Measurements from ENCODE around the gene TSC2. TPM values are rescaled to one million over a fixed set of nuclear protein-coding genes. Genes with fewer than 3 reads are reported as not detected.

The TSC2 gene
- total and polyA plus RNA-seq, 8 donors: 116 to 166 (median 128) TPM

DNA sequence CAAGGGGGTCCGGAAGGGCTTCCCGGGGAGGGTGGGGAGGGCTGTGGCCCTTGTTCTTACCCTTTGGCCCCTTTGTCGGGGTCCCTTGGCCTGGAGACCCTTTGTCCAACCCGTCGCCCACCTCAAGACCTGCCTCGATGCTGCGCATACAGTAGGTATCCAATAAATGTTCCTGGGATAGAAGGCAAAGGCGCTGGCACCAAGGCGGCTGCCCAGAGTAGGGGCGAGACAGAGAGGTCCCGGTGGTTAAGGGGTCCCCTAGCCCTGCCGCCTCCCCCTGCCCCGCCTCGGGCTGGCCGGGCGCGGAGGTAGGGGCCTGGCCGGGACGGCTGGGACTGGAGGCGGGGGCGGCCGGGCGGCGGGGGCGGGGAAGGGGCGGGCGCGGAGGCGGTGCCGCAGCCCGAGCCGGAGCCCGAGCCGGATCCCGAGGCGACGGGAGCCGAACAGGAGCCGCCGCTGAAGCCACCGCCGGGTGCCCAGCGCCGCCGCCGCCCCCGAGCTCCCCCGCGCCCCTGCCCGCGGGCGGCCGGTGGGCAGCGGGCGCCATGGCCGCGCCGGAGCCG, 21.2 kb upstream of the TSC2 start, which contains the start of gene NHERF2:
TSS of gene NHERF2 (plus strand) at position 442 of the 563 bp plus-strand sequence. CDS start at position 546, 104 bp downstream.
- H3K27ac ChIP-seq: peak within 1 kb of the TSS; percentile 56 to 68
- H3K4me1 ChIP-seq: peaks cover 17 to 66% of the 10 kb centered on the region in 2 donors
- peaks cover 0 to 53% of the 10 kb centered on the region in 2 donors for H3K27me3 ChIP-seq
- DNase-seq: peak in 1 of 4 donors; percentile 84
- intact Hi-C loops (cut with DNase I): no loop called here
- peaks cover 0 to 17% of the 10 kb centered on the region in 2 donors for H3K36me3 ChIP-seq
- ATAC-seq: peak; percentile 25
- peak within 1 kb of the TSS; percentile 48 to 67 for H3K4me3 ChIP-seq
- TF ChIP-seq, protein P1, sequence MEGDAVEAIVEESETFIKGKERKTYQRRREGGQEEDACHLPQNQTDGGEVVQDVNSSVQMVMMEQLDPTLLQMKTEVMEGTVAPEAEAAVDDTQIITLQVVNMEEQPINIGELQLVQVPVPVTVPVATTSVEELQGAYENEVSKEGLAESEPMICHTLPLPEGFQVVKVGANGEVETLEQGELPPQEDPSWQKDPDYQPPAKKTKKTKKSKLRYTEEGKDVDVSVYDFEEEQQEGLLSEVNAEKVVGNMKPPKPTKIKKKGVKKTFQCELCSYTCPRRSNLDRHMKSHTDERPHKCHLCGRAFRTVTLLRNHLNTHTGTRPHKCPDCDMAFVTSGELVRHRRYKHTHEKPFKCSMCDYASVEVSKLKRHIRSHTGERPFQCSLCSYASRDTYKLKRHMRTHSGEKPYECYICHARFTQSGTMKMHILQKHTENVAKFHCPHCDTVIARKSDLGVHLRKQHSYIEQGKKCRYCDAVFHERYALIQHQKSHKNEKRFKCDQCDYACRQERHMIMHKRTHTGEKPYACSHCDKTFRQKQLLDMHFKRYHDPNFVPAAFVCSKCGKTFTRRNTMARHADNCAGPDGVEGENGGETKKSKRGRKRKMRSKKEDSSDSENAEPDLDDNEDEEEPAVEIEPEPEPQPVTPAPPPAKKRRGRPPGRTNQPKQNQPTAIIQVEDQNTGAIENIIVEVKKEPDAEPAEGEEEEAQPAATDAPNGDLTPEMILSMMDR (IDR thresholded peaks at IDR 0.05): no peak
- no peaks in the 10 kb centered on the region for H3K9me3 ChIP-seq

DNA sequence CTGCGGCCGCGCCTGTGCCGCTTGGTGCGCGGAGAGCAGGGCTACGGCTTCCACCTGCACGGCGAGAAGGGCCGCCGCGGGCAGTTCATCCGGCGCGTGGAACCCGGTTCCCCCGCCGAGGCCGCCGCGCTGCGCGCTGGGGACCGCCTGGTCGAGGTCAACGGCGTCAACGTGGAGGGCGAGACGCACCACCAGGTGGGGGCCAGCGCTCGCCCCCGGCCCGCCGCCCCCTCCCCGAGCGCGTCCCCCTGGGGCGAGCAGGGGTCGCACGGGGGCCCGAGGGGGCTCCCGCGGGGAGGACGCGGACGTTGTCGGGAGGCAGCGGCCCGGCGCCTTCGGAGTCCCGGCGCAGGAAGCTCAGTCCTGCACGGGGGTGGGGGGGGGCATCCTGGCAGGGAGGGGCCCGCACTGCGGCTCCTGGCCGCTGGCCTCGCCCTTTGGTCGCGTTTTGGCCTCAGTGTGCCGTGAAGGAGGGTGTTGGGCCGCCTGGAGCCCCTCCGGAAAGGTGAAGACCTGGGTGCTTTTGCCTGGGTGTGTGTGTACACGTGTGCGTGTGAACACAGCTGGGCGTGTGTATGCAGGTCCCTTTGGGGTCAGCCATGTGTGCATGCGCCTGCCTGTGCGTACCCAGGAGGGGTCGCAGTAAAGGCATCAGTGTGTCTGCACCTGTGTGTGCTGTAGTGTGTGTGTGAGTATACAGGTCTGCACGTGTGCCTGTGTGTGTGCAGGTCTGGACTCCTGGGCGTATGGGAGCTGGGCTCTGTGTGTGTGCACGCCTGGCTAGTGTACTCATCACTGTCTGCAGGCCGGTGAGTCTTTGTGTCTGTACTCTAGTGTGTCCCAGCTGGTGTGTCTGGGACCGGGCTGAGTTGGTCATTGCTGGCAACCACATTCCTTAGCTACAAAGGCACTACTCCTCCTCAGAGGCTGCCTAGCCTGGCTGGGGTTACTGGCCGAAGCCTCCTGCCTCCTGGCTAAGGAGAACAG, 20.5 kb upstream of the TSC2 start:
- Histone ChIP-seq H3K27ac (peak overlapping the region; percentile 56 to 68), H3K4me3 (peak overlapping the region; percentile 48 to 67), H3K4me1 (peaks cover 17 to 74% of the 10 kb centered on the region in 2 donors), H3K9me3 (no peaks in the 10 kb centered on the region), H3K27me3 (peaks cover 0 to 46% of the 10 kb centered on the region in 2 donors), H3K36me3 (peaks cover 0 to 17% of the 10 kb centered on the region in 2 donors)
- DNase-seq: peak in 1 of 4 donors; percentile 80
- no peak for ATAC-seq
- intact Hi-C loops (cut with DNase I): no loop called here
- TF ChIP-seq, protein P1 (IDR thresholded peaks at IDR 0.05): no peak

DNA sequence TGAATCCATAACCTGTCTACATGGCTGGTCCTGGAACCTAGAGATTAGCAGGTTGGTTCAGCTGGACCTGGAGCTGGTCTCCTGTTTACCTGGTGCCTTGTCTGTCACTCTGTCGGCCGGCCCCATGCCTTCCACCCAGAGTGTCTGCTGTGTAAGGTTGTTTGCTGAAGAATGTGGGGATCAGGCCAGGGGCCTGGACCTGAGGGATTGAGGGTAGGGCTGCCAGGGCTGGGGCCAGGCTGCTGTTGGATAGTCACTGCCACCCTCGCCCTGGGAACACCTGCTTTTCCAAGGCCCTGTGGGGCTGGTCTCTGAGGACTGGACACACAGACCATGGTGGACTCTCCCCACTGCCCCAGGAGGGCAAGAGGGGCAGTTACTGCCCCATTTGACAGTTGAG, 19.6 kb upstream of the TSC2 start:
- ATAC-seq (no peak), DNase-seq (no peak)
- Histone ChIP-seq H3K9me3 (no peaks in the 10 kb centered on the region), H3K27ac (peak overlapping the region in 1 of 2 donors; percentile 68), H3K36me3 (peaks cover 0 to 17% of the 10 kb centered on the region in 2 donors), H3K27me3 (peaks cover 0 to 42% of the 10 kb centered on the region in 2 donors), H3K4me1 (peaks cover 19 to 74% of the 10 kb centered on the region in 2 donors), H3K4me3 (peak overlapping the region; percentile 48 to 67)
- TF ChIP-seq, protein P1 (IDR thresholded peaks at IDR 0.05): no peak
- intact Hi-C loops (cut with DNase I): no loop called here

DNA sequence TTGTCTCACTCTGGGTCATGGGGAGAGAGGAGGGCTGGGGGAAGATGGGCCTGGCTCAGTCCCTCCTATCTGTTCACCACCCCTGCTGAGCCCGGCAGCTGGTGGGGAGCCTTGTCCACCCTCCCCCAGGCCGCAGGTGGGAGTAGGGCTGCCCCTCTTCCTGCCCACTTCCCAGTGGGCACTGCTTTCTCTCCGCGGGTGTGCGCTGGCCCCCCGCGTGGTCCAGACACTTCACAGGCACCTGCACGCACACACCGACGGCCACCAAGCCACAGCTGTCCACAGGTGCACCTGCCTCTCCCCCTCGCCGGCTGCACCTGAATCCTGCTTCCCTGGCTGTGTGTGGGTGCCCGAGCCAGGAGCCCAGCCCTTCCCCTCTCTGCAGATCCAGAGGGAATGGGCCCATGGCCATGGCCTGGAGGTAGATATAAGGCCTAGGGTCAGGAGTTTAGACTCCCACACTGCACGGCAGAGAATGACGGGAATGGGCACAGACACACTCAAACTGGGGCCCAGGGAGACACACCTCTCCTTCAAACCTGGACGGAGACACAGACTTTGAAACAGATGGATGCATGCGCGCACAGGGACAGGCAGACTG, 19.1 kb upstream of the TSC2 start:
- intact Hi-C loops (cut with DNase I): no loop called here
- Histone ChIP-seq H3K4me3 (peak overlapping the region; percentile 48 to 67), H3K27me3 (peaks cover 0 to 42% of the 10 kb centered on the region in 2 donors), H3K27ac (peak overlapping the region in 1 of 2 donors; percentile 85), H3K9me3 (no peaks in the 10 kb centered on the region), H3K4me1 (peaks cover 21 to 74% of the 10 kb centered on the region in 2 donors), H3K36me3 (peaks cover 0 to 17% of the 10 kb centered on the region in 2 donors)
- ATAC-seq: no peak
- no peak for DNase-seq
- TF ChIP-seq, protein P1 (IDR thresholded peaks at IDR 0.05): no peak

Measured in left lung (tissue), 10 donors.